ENCODE measurements around the gene HIPK3. TPM values are rescaled to one million over a fixed set of nuclear protein-coding genes. Genes with fewer than 3 reads are reported as not detected.

The HIPK3 gene
- total RNA-seq, 1 experiment from 2014 or later = 64.8 TPM

DNA sequence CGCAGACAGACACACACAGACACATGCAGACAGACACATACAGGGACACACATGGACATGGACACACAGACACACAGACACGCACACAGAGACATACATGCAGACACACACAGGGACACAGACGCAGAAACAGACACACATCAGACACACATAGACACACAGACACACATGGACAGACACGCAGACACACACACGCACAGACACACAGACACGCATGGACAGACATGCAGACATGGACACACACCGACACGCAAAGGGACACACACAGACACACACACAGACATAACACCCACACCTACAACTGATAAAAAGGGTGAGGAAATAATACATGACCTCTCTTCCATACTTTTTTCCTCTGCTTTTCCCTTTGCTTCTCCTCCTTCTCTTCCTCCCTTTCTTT is 146.2 kb downstream of the HIPK3 start:
- Histone ChIP-seq H3K9me3 (ENCODE audit: insufficient read depth, low read depth) (no peaks in the 10 kb centered on the region), H3K9me2 (ENCODE audit: insufficient read depth) (no peaks in the 10 kb centered on the region), H3F3A (ENCODE audit: insufficient read depth, low read depth) (peaks cover 9% of the 10 kb centered on the region; the same call in 1 of the 2 replicates), H4K20me1 (ENCODE audit: insufficient read depth) (no peaks in the 10 kb centered on the region), H3K27me3 (ENCODE audit: insufficient read depth, low read depth) (no peaks in the 10 kb centered on the region), H3K4me1 (replicated peaks; ENCODE audit: insufficient read depth) (no peaks in the 10 kb centered on the region), H3K27ac (no peak overlapping the region), H2AFZ (no peak overlapping the region), H3K79me2 (ENCODE audit: low read depth) (no peaks in the 10 kb centered on the region), H3K36me3 (ENCODE audit: low read depth) (no peaks in the 10 kb centered on the region), H3K4me2 (no peak overlapping the region), H3K4me3 (no peak overlapping the region)
- intact Hi-C loops (cut with micrococcal nuclease; ENCODE audit: unreplicated experiment) = no loop called here
- POLR2A ChIA-PET (ENCODE audit: unreplicated experiment) = no interaction called here
- no TSS peak for BruUV-seq (replicated peaks)
- no peak for DNase-seq
- TF ChIP-seq, protein P1, sequence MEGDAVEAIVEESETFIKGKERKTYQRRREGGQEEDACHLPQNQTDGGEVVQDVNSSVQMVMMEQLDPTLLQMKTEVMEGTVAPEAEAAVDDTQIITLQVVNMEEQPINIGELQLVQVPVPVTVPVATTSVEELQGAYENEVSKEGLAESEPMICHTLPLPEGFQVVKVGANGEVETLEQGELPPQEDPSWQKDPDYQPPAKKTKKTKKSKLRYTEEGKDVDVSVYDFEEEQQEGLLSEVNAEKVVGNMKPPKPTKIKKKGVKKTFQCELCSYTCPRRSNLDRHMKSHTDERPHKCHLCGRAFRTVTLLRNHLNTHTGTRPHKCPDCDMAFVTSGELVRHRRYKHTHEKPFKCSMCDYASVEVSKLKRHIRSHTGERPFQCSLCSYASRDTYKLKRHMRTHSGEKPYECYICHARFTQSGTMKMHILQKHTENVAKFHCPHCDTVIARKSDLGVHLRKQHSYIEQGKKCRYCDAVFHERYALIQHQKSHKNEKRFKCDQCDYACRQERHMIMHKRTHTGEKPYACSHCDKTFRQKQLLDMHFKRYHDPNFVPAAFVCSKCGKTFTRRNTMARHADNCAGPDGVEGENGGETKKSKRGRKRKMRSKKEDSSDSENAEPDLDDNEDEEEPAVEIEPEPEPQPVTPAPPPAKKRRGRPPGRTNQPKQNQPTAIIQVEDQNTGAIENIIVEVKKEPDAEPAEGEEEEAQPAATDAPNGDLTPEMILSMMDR (conservative IDR thresholded peaks at IDR 0.05) = no peak
- no peak for TF ChIP-seq EZH2 (IDR thresholded peaks at IDR 0.05; ENCODE audit: low read depth)
- CTCF ChIA-PET = no interaction called here

DNA sequence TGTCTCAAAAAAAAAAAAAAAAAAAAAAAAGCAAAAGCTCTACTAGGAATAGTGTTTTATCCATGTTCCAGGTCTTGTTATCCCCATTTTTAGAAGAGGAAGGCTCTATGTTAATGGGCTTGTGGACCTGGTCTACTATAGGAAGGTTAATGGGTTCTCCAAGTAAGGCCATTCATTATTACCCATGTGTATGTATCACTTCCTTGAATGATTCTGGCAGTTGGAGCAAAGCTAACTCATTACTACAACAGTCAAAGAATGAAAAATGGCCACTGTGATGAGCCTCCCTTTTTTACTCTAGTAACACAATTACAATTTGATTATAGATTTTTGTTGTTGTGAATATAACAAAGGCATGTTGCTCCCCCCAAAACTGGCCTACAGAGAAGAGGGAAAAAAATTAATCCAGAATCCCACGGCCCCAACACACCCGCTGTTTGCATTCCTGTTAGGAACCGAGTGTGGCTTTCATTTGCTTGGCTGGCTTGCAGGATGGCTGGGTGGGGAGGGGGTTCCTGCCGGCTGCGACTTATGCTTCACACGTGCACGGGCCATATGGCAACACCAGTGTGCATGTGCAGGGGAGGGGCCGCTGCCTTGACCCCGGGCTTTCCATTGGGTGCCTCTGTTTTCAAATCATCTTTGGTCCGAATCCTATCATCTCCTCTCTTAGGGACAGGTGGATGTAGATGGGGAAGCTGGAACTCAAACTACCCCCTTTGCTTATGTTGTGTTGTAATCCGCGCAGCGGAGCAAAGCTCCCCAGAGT is 148.8 kb downstream of the HIPK3 start:
- Histone ChIP-seq H3K79me2 (ENCODE audit: low read depth) (no peaks in the 10 kb centered on the region), H3K4me1 (replicated peaks; ENCODE audit: insufficient read depth) (no peaks in the 10 kb centered on the region), H3K36me3 (ENCODE audit: low read depth) (no peaks in the 10 kb centered on the region), H3K27ac (no peak overlapping the region), H3K27me3 (ENCODE audit: insufficient read depth, low read depth) (no peaks in the 10 kb centered on the region), H3F3A (ENCODE audit: insufficient read depth, low read depth) (peaks cover 9% of the 10 kb centered on the region; the same call in 1 of the 2 replicates), H3K9me3 (ENCODE audit: insufficient read depth, low read depth) (no peaks in the 10 kb centered on the region), H4K20me1 (ENCODE audit: insufficient read depth) (no peaks in the 10 kb centered on the region), H3K4me3 (no peak overlapping the region), H2AFZ (no peak overlapping the region), H3K9me2 (ENCODE audit: insufficient read depth) (no peaks in the 10 kb centered on the region), H3K4me2 (no peak overlapping the region)
- intact Hi-C loops (cut with micrococcal nuclease; ENCODE audit: unreplicated experiment) = no loop called here
- BruUV-seq (replicated peaks) = no TSS peak
- DNase-seq = no peak
- CTCF ChIA-PET = interaction anchor here (0.6 kb wide), 1 partner anchor 592 kb away, joined by 3 read pairs; no protein-coding TSS in a partner anchor
- POLR2A ChIA-PET (ENCODE audit: unreplicated experiment) = no interaction called here
- no peak for TF ChIP-seq EZH2 (IDR thresholded peaks at IDR 0.05; ENCODE audit: low read depth)
- TF ChIP-seq, protein P1 (conservative IDR thresholded peaks at IDR 0.05) = no peak

Other genes with a start within 250 kb of the HIPK3 start
- gene DEPDC7, start 241.5 kb upstream of the HIPK3 start, total RNA-seq (2021) = 0.68 and 1.2 TPM in 2 replicates
- gene TCP11L1, start 217.8 kb upstream of the HIPK3 start, total RNA-seq (2021) = 8.1 and 10.3 TPM in 2 replicates
- 45.6 and 46.5 TPM in 2 replicates for gene CSTF3, start 95.9 kb upstream of the HIPK3 start, total RNA-seq (2021)
- 2.0 and 3.5 TPM in 2 replicates for gene KIAA1549L, start 118.7 kb downstream of the HIPK3 start, total RNA-seq (2021)